HepG2 (cell line): ENCODE measurements around the gene ANKHD1. TPM values are rescaled to one million over a fixed set of nuclear protein-coding genes. Genes with fewer than 3 reads are reported as not detected.

ENCODE experiments used
- EP300 ChIP-seq, 3 experiments: sonication (generic) in 1 of 3; formaldehyde crosslinking in 1 of 3; IDR thresholded peaks; 2 replicates each; pipeline versions ENCODE4 v1.5.1 to v1.6.1; 2011 to 2020; ENCODE audit warnings: low read depth in 2 of 3, low read length in 2 of 3, borderline replicate concordance in 1 of 3, improper control_type of control experiment in 1 of 3, mild to moderate bottlenecking in 1 of 3, missing genetic modification reagents in 1 of 3, moderate library complexity in 1 of 3
- FOXO4 ChIP-seq: sonication (generic); formaldehyde crosslinking; conservative IDR thresholded peaks from 2 replicates; pipeline ENCODE4 v1.8.1; 2023; ENCODE audit warnings: missing genetic modification reagents
- HMG20B ChIP-seq: conservative IDR thresholded peaks from 2 replicates; pipeline ENCODE4 v1.6.1; 2016; ENCODE audit warnings: missing genetic modification reagents, missing compliant biosample characterization
- MXD3 ChIP-seq: IDR thresholded peaks from 2 replicates; pipeline ENCODE4 v1.6.1; 2016; ENCODE audit warnings: mild to moderate bottlenecking, missing biosample characterization, missing genetic modification reagents
- NFE2L1 ChIP-seq: sonication (generic); formaldehyde crosslinking; IDR thresholded peaks from 2 replicates; pipeline ENCODE4 v1.4.0; 2020; ENCODE audit warnings: missing genetic modification reagents, mild to moderate bottlenecking, borderline replicate concordance
- RAD21 ChIP-seq: fragments of 450-650 bp; formaldehyde crosslinking; IDR thresholded peaks from 2 replicates; pipeline ENCODE4 v1.5.0; 2020; ENCODE audit warnings: mild to moderate bottlenecking
- RARA ChIP-seq: IDR thresholded peaks from 2 replicates; pipeline ENCODE4 v1.6.1; 2016; ENCODE audit warnings: missing genetic modification reagents, missing compliant biosample characterization
- ZBTB33 ChIP-seq: sonication (generic); formaldehyde crosslinking; IDR thresholded peaks from 2 replicates; pipeline ENCODE4 v1.4.0; 2020; ENCODE audit warnings: missing genetic modification reagents
- ZBTB44 ChIP-seq: sonication (generic); formaldehyde crosslinking; IDR thresholded peaks from 2 replicates; pipeline ENCODE4 v1.4.0; 2020; ENCODE audit warnings: missing genetic modification reagents
- ZNF614 ChIP-seq: IDR thresholded peaks from 2 replicates; pipeline ENCODE4 v1.6.1; 2018; ENCODE audit warnings: missing biosample characterization, missing genetic modification reagents, inconsistent platforms, borderline replicate concordance
- ZNF678 ChIP-seq: sonication (generic); formaldehyde crosslinking; IDR thresholded peaks from 2 replicates; pipeline ENCODE4 v1.4.0; 2020; ENCODE audit warnings: mild to moderate bottlenecking, missing genetic modification reagents
- ZNF746 ChIP-seq: sonication (generic); formaldehyde crosslinking; IDR thresholded peaks from 2 replicates; pipeline ENCODE4 v1.8.0; 2022; ENCODE audit warnings: mild to moderate bottlenecking, missing genetic modification reagents
- polyA plus RNA-seq, 8 experiments: library from polyadenylated mRNA; depleted of rRNA in 3 of 8; stranded (reverse) in 7 of 8; unstranded in 1 of 8; fragments of >200 nt; fragmentation: Illumina TruSeq in 4 of 8; extraction: Trizol in 4 of 8; gene quantifications; 2 replicates each; pipeline versions ENCODE4 v1.2.1 to v1.2.3, GENCODE V29; 2011 to 2016; ENCODE audit warnings: low read depth in 4 of 8, missing spikeins in 1 of 8, mixed read lengths in 1 of 8; ENCODE audit not compliant: insufficient read depth in 1 of 8
- total RNA-seq, 5 experiments: library from RNA; depleted of rRNA; stranded (reverse); fragments of >200 nt; fragmentation: Illumina TruSeq; extraction: Trizol; gene quantifications; 2 replicates each; pipeline ENCODE4 v1.2.3, GENCODE V29; 2016; ENCODE audit warnings: low read depth in 1 of 5

ANKHD1 gene
- total and polyA plus RNA-seq, 2 of the 13 experiments (the other 11 are each of a cell fraction or from before 2014, with no cell fraction given): 69.9 to 82.0 TPM

- TF ChIP-seq ZBTB33 (peak; percentile 22; the same call in 1 of the 2 replicates), FOXO4 (CRISPR knock-in tag) (no peak), ZBTB44 (CRISPR knock-in tag) (peak; percentile 96; the same call in 1 of the 2 replicates), MXD3 (CRISPR knock-in tag) (peak; percentile 92), HMG20B (0 out of 2 replicates have a peak, but pooled peaks have one; percentile 32), ZNF614 (CRISPR knock-in tag) (peak; percentile 79; the same call in 1 of the 2 replicates), NFE2L1 (CRISPR knock-in tag) (peak; percentile 59; the same call in 1 of the 2 replicates), ZNF678 (CRISPR knock-in tag) (peak; percentile 88; the same call in 1 of the 2 replicates), RAD21 (CRISPR knock-in tag) (0 out of 2 replicates have a peak, but pooled peaks have one; percentile 36), ZNF746 (CRISPR knock-in tag) (no peak; the same call in 1 of the 2 replicates), EP300 (IDR thresholded peaks at IDR 0.05; ENCODE audit: low read depth in 2 of 2, low read length in 2 of 2) (peak in 1 of 2 experiments; percentile 55; a peak in 1 of 4 replicates), EP300 (CRISPR knock-in tag; IDR thresholded peaks at IDR 0.05; ENCODE audit: borderline replicate concordance) (peak; percentile 55), RARA (CRISPR knock-in tag) (peak; percentile 68)
Observed at GRCh38 chr5:140400730-140401361, 787 bp upstream of the ANKHD1 start (continued).
